B cell (primary cell): Measurements from ENCODE around the gene CELA2A.

Experiments used
- CTCF ChIP-seq: fragments of 200-600 bp; IDR thresholded peaks from one replicate; pipeline ENCODE4 v1.8.0; 2022; ENCODE audit warnings: antibody characterized with exemption, mild to moderate bottlenecking
- EZH2 ChIP-seq: IDR thresholded peaks from 2 replicates; pipeline ENCODE4 v1.6.1; 2012; ENCODE audit warnings: borderline replicate concordance, low read depth, mild to moderate bottlenecking, moderate library complexity, low read length; ENCODE audit not compliant: insufficient read depth, poor library complexity, severe bottlenecking

GRCh38 chr1:15431571-15431948 is 25.0 kb upstream of the CELA2A start:
- no peak for TF ChIP-seq CTCF
- no peak for TF ChIP-seq EZH2
